ENCODE measurements around the gene VPS51. TPM values are rescaled to one million over a fixed set of nuclear protein-coding genes. Genes with fewer than 3 reads are reported as not detected.
A peak's percentile ranks its signal among the peaks of the same experiment; 100 is the strongest.

The VPS51 gene
- total RNA-seq, 3 donors from 2014 or later (not counting 1 experiment from before 2014, with no cell fraction given) = 180 to 197 (median 184) TPM

- 66% methylated on average over 31 of the region's 31 CpGs for whole genome bisulfite sequencing (ENCODE audit: insufficient coverage)
- intact Hi-C loops (cut with micrococcal nuclease) = loop anchor here (2.0 to 10.0 kb wide), 6 partner anchors 14 to 336 kb away; partner anchors contain the start of genes CAPN1, SF1, SNX15 and VPS51
- Histone ChIP-seq H3K36me3 (ENCODE audit: control insufficient read depth, insufficient read depth, low read length) (peaks cover 21% of the 10 kb centered on the region), H3K27ac (ENCODE audit: low read length) (no peak overlapping the region), H3K4me3 (ENCODE audit: low read length) (no peak overlapping the region), H3K4me1 (ENCODE audit: control insufficient read depth, insufficient read depth, low read length) (peaks cover 53% of the 10 kb centered on the region), H3K27me3 (ENCODE audit: control insufficient read depth, insufficient read depth, low read length) (no peaks in the 10 kb centered on the region), H3K9me3 (ENCODE audit: control insufficient read depth, insufficient read depth, low read length) (no peaks in the 10 kb centered on the region)
- H3K27me3 Mint-ChIP-seq (ENCODE audit: low read depth in 2 of 2) = no peaks in the 10 kb centered on the region
- ATAC-seq (no peak), DNase-seq (no peak)
- H3K36me3 Mint-ChIP-seq = no peaks in the 10 kb centered on the region
- H3K27ac Mint-ChIP-seq = peak overlapping the region; percentile 91 to 97
- peaks cover 35 to 38% of the 10 kb centered on the region in 2 donors for H3K4me1 Mint-ChIP-seq
- no peak for TF ChIP-seq CTCF (IDR thresholded peaks at IDR 0.05)
- no peaks in the 10 kb centered on the region for H3K9me3 Mint-ChIP-seq
- H3K4me3 Mint-ChIP-seq = peak overlapping the region; percentile 96
These were observed 15.2 kb downstream of the VPS51 start for GRCh38 chr11:65111159-65111743.

- Mint-ChIP-seq H3K27ac (peak within 1 kb of the TSS; percentile 91 to 97), H3K27me3 (ENCODE audit: low read depth in 2 of 2) (no peaks in the 10 kb centered on the region), H3K36me3 (no peaks in the 10 kb centered on the region), H3K9me3 (no peaks in the 10 kb centered on the region), H3K4me1 (peaks cover 35% of the 10 kb centered on the region in 2 donors), H3K4me3 (peak within 1 kb of the TSS; percentile 96)
- Histone ChIP-seq H3K27ac (ENCODE audit: low read length) (peak within 1 kb of the TSS; percentile 58), H3K4me1 (ENCODE audit: control insufficient read depth, insufficient read depth, low read length) (peaks cover 60% of the 10 kb centered on the region), H3K27me3 (ENCODE audit: control insufficient read depth, insufficient read depth, low read length) (no peaks in the 10 kb centered on the region), H3K36me3 (ENCODE audit: control insufficient read depth, insufficient read depth, low read length) (peaks cover 21% of the 10 kb centered on the region), H3K9me3 (ENCODE audit: control insufficient read depth, insufficient read depth, low read length) (no peaks in the 10 kb centered on the region), H3K4me3 (ENCODE audit: low read length) (peak within 1 kb of the TSS; percentile 62)
- intact Hi-C loops (cut with micrococcal nuclease) = loop anchor here (2.0 to 10.0 kb wide), 6 partner anchors 15 to 337 kb away; partner anchors contain the start of genes CAPN1, SF1, SNX15 and VPS51
- WGBS (ENCODE audit: insufficient coverage) = under 1% methylated on average over 64 of the region's 64 CpGs
- ATAC-seq (peak; percentile 76 to 87 (median 82)), DNase-seq (peak; percentile 94 to 96)
- no peak for TF ChIP-seq CTCF (IDR thresholded peaks at IDR 0.05)
These were observed 15.9 kb downstream of the VPS51 start, which contains the start of gene TM7SF2 for GRCh38 chr11:65111744-65112545. Gene TM7SF2, plus strand, starts transcription at chr11:65111872. Its CDS starts 144 bp downstream, at chr11:65112016.

GRCh38 chr11:65112546-65113360 is 16.7 kb downstream of the VPS51 start:
- ATAC-seq = peak; percentile 52 to 65 (median 54)

More at GRCh38 chr11:65112546-65113360, 16.7 kb downstream of the VPS51 start:
- Histone ChIP-seq H3K4me3 (ENCODE audit: low read length) (peak overlapping the region; percentile 48), H3K9me3 (ENCODE audit: control insufficient read depth, insufficient read depth, low read length) (no peaks in the 10 kb centered on the region), H3K4me1 (ENCODE audit: control insufficient read depth, insufficient read depth, low read length) (peaks cover 61% of the 10 kb centered on the region), H3K36me3 (ENCODE audit: control insufficient read depth, insufficient read depth, low read length) (peaks cover 18% of the 10 kb centered on the region), H3K27ac (ENCODE audit: low read length) (peak overlapping the region; percentile 54), H3K27me3 (ENCODE audit: control insufficient read depth, insufficient read depth, low read length) (no peaks in the 10 kb centered on the region)
- DNase-seq = peak; percentile 79 to 85
- Mint-ChIP-seq H3K4me1 (peaks cover 39% of the 10 kb centered on the region in 2 donors), H3K4me3 (peak overlapping the region; percentile 96), H3K36me3 (no peaks in the 10 kb centered on the region), H3K9me3 (no peaks in the 10 kb centered on the region), H3K27me3 (ENCODE audit: low read depth in 2 of 2) (no peaks in the 10 kb centered on the region), H3K27ac (peak overlapping the region; percentile 91 to 97)
- TF ChIP-seq CTCF (IDR thresholded peaks at IDR 0.05) = peak; percentile 98
- WGBS (ENCODE audit: insufficient coverage) = under 1% methylated on average over 56 of the region's 57 CpGs
- intact Hi-C loops (cut with micrococcal nuclease) = loop anchor here (5.0 to 10.0 kb wide), 4 partner anchors 85 to 338 kb away; partner anchors contain the start of genes SF1 and SNX15

Data from natural killer cell (primary cell).